Kidney (tissue), 14 donors: Measurements from ENCODE around the gene STRN3. TPM values are rescaled to one million over a fixed set of nuclear protein-coding genes. Genes with fewer than 3 reads are reported as not detected.

Source experiments
- DNase-seq, 5 donors: peaks; one replicate each; pipeline ENCODE4 v3.0.0-alpha.2; 2013 to 2020
- FAIRE-seq: peaks from 2 replicates; lab custom pipeline; 2012; peaks lifted over from hg19 to GRCh38; lab: Jason Lieb, UNC
- H3K27ac ChIP-seq, 2 donors: one replicate each; pipeline ENCODE4 v1.7.0; 2013; ENCODE audit warnings: low read depth in 2 of 2, low read length in 2 of 2, inconsistent platforms in 1 of 2
- H3K27me3 ChIP-seq: one replicate; pipeline ENCODE4 v1.7.1; 2013; ENCODE audit warnings: low read length, inconsistent platforms; ENCODE audit not compliant: control insufficient read depth, insufficient read depth
- H3K36me3 ChIP-seq, 3 donors: one replicate each; pipeline versions ENCODE4 v1.7.0 to v1.7.1; 2013; ENCODE audit warnings: low read length in 3 of 3, control low read depth in 1 of 3, inconsistent platforms in 1 of 3; ENCODE audit not compliant: insufficient read depth in 3 of 3, control insufficient read depth in 2 of 3
- H3K4me1 ChIP-seq, 3 donors: one replicate each; pipeline versions ENCODE4 v1.7.0 to v1.7.1; 2013; ENCODE audit warnings: low read length in 3 of 3, inconsistent platforms in 1 of 3, low read depth in 1 of 3; ENCODE audit not compliant: control insufficient read depth in 2 of 3, insufficient read depth in 2 of 3
- H3K4me3 ChIP-seq, 3 donors: one replicate each; pipeline versions ENCODE4 v1.7.0 to v1.8.1; 2013; ENCODE audit warnings: low read length in 3 of 3, control low read depth in 1 of 3, inconsistent platforms in 1 of 3
- H3K9ac ChIP-seq, 3 donors: one replicate each; pipeline versions ENCODE4 v1.7.0 to v1.7.1; 2013; ENCODE audit warnings: low read length in 3 of 3, control low read depth in 1 of 3, inconsistent platforms in 1 of 3
- H3K9me3 ChIP-seq, 3 donors: one replicate each; pipeline versions ENCODE4 v1.7.0 to v1.7.1; 2013; ENCODE audit warnings: low read length in 3 of 3, control low read depth in 1 of 3, inconsistent platforms in 1 of 3; ENCODE audit not compliant: control insufficient read depth in 2 of 3, insufficient read depth in 1 of 3
- intact Hi-C: fragments of 100-400 bp; cut with DNase I; formaldehyde crosslinking; loops from one replicate; pipeline ENCODE4 v1.11.1; 2022
- polyA plus RNA-seq: library from polyadenylated mRNA; stranded (reverse); fragments of 350-450 nt; fragmentation: Illumina TruSeq; extraction: RNeasy Lipid Tissue Mini Kit (QIAGEN cat#74804); gene quantifications from one replicate; pipeline ENCODE4 v1.2.3, GENCODE V29; 2014; ENCODE audit warnings: low read depth, low replicate concordance; ENCODE audit not compliant: insufficient read depth
- total RNA-seq: library from RNA; stranded (reverse); fragmentation: NEBNext Ultra II Directional; extraction: Animal tissue kit (Norgen Biotek cat#: 25700); gene quantifications from one replicate; pipeline ENCODE4 v1.2.1, GENCODE V29; 2021
- TF ChIP-seq, protein P1 (sequence below): IDR thresholded peaks from 3 replicates; pipeline ENCODE4 v1.5.1; 2012; ENCODE audit warnings: mild to moderate bottlenecking, moderate library complexity, borderline replicate concordance; ENCODE audit not compliant: insufficient read depth; ENCODE audit errors: extremely low read depth
- donor health status: control.
- donor health status: control.
- donor health status: control.
- donor health status: control.
- donor health status: control.
- donor health status: DM: yes; HTN: yes; CAD: no.
- donor health status: Normal renal cell carcinoma (clear cell type).

STRN3 gene
- total and polyA plus RNA-seq, 2 donors from 2014 or later = 10.6 to 52.9 TPM

DNA sequence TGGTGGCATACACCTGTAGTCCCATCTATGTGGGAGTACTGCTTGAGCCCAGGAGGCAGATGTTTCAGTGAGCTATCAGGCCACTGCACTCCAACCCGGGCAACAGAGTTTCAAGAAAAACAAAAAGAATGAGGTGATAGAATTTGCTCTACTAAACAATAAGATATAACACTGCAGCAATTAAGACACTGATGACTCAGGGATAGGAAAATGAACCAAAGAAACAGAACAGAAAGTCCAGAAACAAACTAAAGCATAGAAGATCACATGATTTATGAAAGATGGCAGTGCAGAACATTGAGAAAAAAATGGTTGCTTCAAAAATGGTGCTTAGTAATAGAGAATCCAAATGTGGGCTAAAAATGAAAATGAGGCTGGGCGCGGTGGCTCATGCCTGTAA is 66.0 kb downstream of the STRN3 start:
- TF ChIP-seq, protein P1, sequence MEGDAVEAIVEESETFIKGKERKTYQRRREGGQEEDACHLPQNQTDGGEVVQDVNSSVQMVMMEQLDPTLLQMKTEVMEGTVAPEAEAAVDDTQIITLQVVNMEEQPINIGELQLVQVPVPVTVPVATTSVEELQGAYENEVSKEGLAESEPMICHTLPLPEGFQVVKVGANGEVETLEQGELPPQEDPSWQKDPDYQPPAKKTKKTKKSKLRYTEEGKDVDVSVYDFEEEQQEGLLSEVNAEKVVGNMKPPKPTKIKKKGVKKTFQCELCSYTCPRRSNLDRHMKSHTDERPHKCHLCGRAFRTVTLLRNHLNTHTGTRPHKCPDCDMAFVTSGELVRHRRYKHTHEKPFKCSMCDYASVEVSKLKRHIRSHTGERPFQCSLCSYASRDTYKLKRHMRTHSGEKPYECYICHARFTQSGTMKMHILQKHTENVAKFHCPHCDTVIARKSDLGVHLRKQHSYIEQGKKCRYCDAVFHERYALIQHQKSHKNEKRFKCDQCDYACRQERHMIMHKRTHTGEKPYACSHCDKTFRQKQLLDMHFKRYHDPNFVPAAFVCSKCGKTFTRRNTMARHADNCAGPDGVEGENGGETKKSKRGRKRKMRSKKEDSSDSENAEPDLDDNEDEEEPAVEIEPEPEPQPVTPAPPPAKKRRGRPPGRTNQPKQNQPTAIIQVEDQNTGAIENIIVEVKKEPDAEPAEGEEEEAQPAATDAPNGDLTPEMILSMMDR = no peak
- FAIRE-seq (no peak), DNase-seq (no peak)
- Histone ChIP-seq H3K27me3 (no peaks in the 10 kb centered on the region), H3K9ac (no peak overlapping the region), H3K4me1 (peaks cover 0 to 3% (median 2%) of the 10 kb centered on the region in 3 donors), H3K27ac (no peak overlapping the region), H3K9me3 (no peaks in the 10 kb centered on the region), H3K36me3 (peaks cover 0 to 5% (median 0%) of the 10 kb centered on the region in 3 donors), H3K4me3 (no peak overlapping the region)
- intact Hi-C loops = no loop called here

DNA sequence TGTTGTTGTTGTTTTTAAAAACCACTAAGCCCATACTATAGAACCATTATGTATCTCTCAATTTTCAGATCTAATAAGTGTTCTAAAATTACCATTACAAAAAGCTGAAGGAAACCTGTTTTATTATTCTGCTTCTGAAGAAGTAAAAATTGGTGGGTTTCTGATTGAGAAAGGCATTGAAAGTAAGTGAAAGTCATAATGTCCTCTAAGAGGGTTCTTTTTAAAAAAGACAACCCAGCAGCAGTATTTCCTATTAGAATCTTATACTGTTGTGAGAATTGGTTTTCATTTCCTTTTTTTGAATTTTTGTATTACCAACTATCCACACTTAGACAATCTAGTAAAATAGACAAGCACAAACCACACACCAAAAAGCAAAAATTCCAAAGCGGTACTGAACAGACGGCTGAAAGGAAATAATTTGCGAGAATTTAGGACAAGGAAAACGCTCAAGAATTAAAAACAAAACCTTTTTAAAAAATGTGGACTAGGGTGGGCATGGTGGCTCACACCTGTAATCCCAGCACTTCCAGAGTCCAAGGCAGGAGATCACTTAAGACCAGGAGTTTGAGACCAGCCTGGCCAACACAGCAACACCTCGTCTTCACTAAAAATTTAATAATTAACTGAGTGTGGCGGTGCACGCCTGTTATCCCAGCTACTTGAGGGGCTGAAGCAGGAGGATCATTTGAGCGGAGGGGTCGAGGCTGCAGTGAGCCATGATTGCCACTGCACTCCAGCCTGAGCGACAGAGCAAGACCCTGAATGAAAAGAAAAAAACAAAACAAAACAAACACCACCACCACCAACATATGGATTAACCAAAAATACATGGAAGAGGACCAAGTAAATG is 67.4 kb downstream of the STRN3 start:
- intact Hi-C loops = no loop called here
- Histone ChIP-seq H3K27ac (peak overlapping the region in 1 of 2 donors; percentile 15), H3K9ac (no peak overlapping the region), H3K36me3 (no peaks in the 10 kb centered on the region), H3K4me3 (no peak overlapping the region), H3K4me1 (peaks cover 0 to 3% (median 2%) of the 10 kb centered on the region in 3 donors), H3K9me3 (no peaks in the 10 kb centered on the region), H3K27me3 (no peaks in the 10 kb centered on the region)
- FAIRE-seq (no peak), DNase-seq (no peak)
- TF ChIP-seq, protein P1 = no peak

GRCh38 chr14:30957813-30958370 is 68.3 kb downstream of the STRN3 start:
- intact Hi-C loops = no loop called here
- DNase-seq = peak in 2 of 5 donors; percentile 22 to 38

More at GRCh38 chr14:30957813-30958370, 68.3 kb downstream of the STRN3 start:
- Histone ChIP-seq H3K27ac (no peak overlapping the region), H3K27me3 (no peaks in the 10 kb centered on the region), H3K9me3 (no peaks in the 10 kb centered on the region), H3K36me3 (peaks cover 0 to 5% (median 0%) of the 10 kb centered on the region in 3 donors), H3K4me1 (peaks cover 0 to 3% (median 2%) of the 10 kb centered on the region in 3 donors), H3K4me3 (no peak overlapping the region), H3K9ac (no peak overlapping the region)
- TF ChIP-seq, protein P1 = no peak
- FAIRE-seq = peak; percentile 59
